GM12801 (cell line): Measurements from ENCODE around the gene MAGEF1.

Experiments used
- TF ChIP-seq, protein P1 (sequence below): IDR thresholded peaks from one replicate; pipeline ENCODE4 v1.5.1; 2011; ENCODE audit warnings: control low read depth; ENCODE audit not compliant: insufficient read length; ENCODE audit errors: extremely low read depth

MAGEF1 gene

GRCh38 chr3:184715943-184716621 lies 4.2 kb upstream of the MAGEF1 start:
- TF ChIP-seq, protein P1, sequence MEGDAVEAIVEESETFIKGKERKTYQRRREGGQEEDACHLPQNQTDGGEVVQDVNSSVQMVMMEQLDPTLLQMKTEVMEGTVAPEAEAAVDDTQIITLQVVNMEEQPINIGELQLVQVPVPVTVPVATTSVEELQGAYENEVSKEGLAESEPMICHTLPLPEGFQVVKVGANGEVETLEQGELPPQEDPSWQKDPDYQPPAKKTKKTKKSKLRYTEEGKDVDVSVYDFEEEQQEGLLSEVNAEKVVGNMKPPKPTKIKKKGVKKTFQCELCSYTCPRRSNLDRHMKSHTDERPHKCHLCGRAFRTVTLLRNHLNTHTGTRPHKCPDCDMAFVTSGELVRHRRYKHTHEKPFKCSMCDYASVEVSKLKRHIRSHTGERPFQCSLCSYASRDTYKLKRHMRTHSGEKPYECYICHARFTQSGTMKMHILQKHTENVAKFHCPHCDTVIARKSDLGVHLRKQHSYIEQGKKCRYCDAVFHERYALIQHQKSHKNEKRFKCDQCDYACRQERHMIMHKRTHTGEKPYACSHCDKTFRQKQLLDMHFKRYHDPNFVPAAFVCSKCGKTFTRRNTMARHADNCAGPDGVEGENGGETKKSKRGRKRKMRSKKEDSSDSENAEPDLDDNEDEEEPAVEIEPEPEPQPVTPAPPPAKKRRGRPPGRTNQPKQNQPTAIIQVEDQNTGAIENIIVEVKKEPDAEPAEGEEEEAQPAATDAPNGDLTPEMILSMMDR: no peak

DNA sequence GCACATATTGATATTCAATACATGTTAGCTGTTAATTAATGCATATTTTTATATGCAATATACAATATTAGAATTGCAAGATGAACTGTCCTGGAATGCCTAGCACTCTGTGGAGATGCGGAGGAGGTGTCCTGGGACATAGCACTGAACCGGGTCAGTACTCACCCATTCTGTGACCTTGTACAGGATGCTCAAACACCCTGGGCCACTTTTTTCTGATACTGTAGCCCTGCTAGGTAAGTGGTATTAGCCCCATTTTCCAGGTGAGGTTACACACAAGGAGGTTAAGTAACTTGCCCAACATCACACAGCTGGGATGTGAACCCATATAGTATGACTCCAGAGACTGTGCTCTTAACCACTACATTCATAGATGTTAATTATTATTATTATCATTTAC lies 1.7 kb upstream of the MAGEF1 start:
- TF ChIP-seq, protein P1: no peak

- TF ChIP-seq, protein P1: no peak
Observed at GRCh38 chr3:184713040-184713355, 1.1 kb upstream of the MAGEF1 start.

GRCh38 chr3:184712248-184713039 lies 580 bp upstream of the MAGEF1 start:
- TF ChIP-seq, protein P1: no peak

- TF ChIP-seq, protein P1: no peak
Observed at GRCh38 chr3:184710870-184711492, 883 bp downstream of the MAGEF1 start.

DNA sequence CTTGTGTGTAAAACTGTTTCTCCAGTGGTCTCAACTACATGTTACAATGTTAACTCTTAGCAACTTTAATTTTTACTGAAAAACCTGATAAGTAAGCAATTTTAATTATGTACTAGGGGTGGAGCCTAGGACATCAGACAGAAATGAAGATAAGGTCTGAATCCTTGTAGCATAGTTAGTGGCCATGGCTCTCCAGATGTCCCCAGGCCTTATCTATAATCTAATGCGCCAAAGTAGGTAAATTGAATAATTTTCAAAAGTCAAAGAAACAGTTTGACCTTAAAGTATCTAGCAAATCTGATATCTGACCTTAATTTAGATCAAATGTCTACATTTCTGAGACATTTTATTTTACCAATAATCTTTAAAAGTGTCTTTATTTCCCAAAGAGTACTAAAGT lies 8.2 kb downstream of the MAGEF1 start:
- TF ChIP-seq, protein P1: no peak

DNA sequence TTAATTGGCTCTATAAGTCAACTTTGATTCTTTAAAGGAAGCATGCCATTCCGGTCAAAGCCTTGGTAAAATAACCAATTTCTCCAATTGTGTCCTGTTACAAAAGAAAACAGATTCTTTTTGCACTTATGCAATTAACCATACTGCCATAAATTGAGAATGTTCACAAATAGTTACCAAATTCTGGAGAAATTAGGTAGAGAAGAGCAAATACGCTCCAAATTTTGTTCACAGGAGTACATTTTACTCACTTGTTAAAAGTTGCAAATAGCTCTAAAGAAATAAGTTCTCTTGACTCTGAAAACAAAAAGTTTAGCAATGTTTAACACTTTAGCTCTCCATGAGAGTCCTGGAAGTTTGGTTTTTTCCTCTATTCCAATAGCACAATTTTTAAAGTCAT lies 11.1 kb downstream of the MAGEF1 start:
- TF ChIP-seq, protein P1: no peak
